HG02973 (cell line): ENCODE data around the gene OR6S1.
A peak's percentile ranks its signal among the peaks of the same experiment; 100 is the strongest.
"Not testable (repeated sequence)": the region's sequence is repeated elsewhere in the genome, so short reads cannot be mapped to it uniquely, and the experiment has no call there.

Experiments used
- ATAC-seq: cut with Tn5 transposase; IDR thresholded peaks from one replicate; pipeline ENCODE4 v1.9.1; 2021; ENCODE audit warnings: moderate library complexity; ENCODE audit not compliant: unreplicated experiment

Gene OR6S1

DNA sequence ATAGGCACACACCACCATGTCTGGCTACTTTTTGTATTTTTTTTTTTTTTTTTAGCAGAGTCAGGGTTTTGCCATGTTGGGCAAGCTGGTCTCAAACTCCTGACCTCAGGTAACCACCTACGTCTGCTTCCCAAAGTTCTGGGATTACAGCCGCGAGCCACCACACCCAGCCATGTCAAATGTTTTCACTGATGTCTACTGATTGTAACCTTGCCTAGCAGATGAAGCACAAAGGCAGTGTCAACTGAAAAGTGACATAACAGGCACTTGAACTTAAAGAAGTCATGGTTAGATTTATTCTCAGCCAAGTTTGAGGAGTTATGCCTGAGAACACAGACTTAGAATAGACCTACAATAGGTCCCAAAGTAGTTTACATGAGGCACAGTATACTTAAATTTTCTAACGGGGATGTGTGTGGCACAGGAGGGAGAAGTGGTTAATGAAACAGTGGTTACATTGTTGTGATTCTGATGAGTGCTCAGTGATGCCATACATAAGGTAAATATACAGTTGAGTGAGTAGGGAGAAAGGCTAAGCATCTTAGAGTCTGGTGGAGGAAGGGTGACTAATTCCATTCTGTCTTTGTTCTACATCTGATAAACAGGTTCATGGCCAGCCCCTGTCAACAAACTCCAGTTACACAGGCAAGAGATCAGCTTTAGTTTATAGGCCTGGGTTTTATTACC is 30.2 kb upstream of the OR6S1 start:
- ATAC-seq = no peak

DNA sequence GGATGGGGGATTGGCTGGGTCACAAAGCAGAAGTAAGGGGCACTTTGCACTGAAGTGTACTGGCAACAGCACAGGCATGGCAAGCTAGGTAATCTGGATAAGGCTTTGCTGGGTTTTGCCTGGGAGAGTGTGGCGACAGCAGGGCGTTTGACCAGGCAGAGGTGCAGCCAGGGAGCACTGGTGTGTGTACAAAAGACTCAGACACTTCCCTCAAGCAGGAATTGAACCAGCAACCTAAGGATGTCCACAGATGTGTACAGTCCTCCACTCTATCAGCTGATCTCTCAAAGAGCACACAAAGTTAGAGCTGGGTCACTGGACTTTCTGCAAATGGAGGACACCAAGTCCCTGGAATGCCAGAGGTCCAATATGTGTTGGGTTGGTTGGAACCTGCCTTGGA is 27.5 kb upstream of the OR6S1 start:
- no peak for ATAC-seq

DNA sequence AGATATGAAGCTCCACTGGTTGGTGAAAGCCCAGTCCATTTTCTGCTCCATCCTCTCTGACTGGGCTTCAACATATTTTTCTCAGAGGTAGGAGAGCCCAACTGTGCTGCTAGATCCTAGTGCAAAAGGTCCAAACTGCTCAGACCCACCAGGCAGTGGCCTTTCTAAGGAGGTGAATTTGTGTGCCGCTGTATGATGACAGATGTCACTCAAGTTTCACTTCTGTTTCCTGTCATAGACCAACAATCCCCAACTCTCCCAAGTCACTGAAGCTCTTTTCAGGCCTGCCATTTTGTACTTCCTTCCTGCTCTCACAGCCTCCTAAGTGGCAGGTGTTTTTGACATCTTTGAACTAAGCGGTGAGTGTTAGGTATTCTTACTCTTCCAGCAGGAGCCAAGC is 26.5 kb upstream of the OR6S1 start:
- peak; percentile 69 for ATAC-seq

DNA sequence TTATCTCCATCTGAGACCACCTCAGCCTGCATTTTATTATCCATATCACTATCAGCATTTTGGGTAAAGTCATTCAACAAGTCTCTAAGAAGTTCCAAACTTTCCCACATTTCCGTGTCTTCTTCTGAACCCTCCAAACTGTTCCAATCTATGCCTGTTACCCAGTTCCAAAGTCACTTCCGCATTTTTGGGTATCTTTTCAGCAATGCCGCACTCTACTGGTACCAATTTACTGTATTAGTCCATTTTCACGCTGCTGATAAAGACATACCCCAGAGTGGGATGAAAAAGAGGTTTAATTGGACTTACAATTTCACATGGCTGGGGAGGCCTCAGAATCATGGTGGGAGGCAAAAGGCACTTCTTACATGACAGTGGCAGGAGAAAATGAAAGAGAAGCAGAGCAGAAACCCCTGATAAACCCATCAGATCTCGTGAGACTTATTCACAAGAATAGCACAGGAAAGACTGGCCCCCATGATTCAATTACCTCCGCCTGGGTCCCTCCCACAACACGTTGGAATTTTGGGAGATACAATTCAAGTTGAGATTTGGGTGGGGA is 25.0 kb upstream of the OR6S1 start:
- ATAC-seq = not testable (repeated sequence)

DNA sequence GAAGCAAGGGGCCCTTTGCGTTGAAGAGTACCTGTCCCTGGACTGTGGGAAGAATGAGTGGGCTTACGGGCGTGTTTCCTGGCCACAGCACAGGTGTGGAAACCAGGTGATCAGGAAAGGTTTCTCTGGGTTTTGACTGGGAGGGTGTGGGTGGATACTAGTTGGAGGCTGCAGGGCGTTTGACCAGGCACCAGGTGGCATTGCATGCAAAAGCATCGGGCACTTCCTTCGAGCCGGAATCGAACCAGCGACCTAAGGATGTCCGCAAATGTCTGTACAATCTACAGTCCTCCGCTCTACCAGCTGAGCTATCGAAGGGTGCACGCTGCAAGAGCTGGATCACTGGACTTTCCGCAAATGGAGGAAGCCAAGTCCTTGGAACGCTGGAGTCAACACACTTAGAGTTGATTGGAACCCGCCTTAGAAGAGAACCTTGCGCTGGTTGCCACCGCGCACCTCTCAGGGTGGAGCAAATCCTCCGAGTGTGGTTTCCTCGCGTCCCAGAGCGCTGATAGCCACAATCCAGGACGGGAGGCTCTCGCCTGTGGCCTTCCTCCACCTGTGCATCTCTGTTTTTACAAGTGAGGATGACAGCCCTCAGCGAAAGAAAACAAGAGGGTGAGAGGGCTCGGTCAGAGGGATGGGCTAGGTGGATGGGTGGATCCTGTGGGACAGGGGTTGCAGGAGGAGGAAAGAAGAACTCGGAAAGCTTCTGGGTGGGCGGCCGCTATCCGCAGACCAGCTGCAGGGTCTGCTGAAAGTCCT is 21.7 kb upstream of the OR6S1 start:
- ATAC-seq = peak; percentile 60

DNA sequence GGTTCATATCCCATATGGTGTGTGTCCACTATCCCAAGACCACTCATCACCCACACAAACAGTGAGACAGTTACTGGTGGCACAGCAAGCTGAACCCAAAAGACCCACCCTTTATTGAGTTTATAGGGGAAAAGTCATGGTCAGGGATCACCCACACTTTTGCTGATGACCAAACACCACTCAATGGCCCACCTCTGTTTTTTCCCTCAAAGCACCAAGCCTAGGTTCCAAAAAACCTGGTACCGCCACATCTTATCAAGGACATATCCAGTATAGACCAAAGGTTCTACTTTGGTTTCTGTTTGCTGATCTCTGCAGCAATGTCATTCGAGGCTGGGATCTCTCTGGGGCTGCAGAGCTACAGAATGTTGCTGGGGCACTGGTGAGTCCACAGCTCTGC is 19.7 kb upstream of the OR6S1 start:
- ATAC-seq = no peak

DNA sequence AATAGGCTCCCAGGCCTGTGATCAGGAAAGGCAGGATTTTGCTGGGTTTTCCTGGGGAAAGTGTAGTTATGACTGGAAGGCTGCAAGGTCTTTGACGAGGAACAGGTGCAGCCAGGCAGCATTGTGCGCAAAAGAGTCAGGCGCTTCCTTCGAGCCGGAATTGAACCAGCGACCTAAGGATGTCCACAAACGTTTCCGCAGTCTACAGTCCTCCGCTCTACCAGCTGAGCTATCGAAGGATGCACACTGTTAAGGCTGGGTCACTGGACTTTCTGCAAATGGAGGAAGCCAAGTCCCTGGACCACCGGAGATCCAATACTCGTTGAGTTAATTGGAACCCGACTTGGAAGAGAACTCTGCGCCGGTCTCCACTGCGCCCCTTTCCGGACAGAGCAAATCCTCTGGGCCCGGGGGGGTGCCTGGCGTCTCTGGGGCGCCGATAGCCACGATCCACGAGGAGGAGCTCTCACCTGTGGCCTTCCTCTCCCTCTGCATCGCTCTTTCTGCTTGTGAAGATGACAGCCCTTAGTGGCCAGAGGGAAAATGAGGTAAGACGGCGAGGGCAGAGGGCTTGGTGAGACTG is 18.4 kb upstream of the OR6S1 start:
- no peak for ATAC-seq

DNA sequence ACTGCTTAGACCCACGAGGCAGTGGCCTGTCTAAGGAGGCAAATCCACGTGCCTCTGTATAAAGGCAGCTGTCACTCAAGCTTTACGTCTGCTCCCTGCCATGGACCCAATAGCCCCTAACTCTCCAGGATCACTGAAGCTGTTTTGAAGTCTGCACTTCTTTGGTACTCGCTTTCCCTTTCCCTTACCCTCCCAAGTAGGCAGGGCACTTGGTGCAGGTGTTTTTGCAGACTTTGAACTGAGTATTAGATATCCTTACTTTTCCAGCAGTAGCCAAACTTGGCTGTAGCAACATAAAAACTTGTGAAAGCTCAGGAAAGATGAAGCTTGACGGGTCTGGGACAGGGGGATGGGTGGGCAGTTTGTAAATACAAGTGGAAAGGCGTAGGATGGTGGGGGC is 17.8 kb upstream of the OR6S1 start:
- ATAC-seq = no peak

DNA sequence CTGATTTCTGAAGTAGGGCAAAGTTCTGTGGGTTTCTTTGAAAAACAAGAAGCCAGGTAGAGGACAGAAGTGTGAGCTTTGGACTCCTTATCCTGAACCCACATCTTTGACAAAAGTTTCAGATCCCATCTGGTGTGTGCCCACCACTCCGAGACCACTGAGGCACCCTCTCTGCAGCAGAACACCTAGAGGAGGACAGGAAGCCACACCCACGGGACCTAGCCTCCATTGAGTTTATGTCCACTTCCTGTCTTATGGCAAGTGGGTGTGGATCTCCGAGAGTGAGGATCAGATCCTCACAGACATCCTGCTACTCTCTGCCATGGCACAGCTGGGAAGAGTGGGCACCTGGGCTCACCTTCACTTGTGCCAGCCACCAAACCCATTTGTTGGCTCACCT is 16.8 kb upstream of the OR6S1 start:
- ATAC-seq = no peak

DNA sequence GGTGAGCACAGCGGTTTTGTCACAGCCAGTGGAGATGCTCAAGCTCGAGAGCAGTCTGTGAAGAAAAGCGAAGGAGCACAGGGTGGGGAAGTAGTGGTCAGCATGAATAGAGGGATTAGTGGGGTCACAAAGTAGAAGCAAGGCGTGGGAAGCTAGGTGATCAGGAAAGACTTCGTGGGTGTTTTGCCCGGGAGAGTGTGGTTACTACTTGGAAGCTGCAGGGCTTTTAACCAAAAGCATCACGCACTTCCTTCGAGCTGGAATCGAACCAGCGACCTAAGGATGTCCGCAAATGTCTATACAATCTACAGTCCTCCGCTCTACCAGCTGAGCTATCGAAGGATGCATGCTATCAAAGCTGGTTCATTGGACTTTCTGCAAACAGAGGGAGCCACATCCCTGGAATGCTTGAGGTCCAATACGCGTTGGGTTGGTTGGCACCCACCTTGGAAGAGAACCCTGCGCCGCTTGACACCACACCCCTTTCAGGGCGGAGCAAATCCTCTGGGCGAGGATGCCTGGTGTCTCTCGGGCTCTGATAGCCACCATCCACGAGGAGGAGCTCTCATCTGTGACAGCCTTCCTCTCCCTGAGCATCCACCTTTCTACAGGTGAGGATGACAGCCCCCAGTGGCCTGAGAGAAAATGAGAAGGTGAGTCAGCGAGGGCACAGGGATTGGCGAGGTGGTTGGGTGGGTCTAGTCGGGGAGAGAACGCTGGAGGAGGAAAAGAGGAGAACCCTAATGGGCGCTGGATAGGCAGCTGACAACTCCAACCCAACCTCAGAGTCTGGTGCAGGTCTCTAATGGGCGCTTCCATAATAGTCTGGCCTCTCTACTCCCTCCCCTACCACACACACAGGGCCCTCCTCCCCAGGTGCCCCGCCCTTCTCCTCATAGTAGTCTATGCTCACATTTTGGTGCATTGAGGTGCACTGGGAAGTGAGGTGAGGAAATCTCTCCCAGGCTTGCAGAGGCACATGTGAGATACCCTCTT is 16.0 kb upstream of the OR6S1 start:
- no peak for ATAC-seq

DNA sequence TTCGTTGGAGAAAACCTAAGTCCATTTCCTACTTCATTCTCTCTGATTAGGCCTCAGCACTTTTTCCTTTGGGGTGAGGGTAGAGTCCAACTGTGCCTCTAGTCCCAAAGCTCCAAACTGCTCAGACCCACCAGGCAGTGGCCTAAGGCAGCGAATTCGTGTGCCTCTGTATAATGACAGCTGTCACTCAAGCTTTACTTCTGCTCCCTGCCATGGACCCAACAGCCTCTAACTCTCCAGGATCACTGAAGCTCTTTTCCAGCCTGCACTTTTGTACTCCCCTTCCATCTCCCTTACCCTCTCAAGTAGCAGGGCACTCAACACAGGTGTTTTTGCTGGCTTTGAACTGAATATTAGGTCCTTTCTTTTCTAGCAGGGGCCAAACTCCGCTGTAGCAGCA is 14.8 kb upstream of the OR6S1 start:
- ATAC-seq = no peak

DNA sequence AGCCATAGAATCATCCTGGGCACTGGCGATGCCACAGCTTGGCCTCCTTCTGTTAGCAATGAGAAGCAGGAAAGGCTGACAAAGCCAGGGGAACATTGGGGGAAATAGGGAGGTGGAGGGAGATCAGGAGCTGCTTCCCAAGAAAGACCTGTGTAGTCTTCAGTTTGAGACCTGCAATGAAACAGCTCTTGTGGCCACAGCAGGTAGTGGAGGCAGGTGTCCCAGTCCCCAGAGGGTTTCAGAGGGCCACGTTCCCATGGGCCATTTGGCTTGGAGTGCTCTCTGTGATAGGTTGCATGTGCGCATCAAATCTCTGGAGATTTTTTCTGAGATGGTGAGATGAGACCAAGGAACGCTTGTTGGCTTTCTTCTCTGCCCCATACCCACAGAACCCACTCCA is 14.4 kb upstream of the OR6S1 start:
- ATAC-seq = no peak

DNA sequence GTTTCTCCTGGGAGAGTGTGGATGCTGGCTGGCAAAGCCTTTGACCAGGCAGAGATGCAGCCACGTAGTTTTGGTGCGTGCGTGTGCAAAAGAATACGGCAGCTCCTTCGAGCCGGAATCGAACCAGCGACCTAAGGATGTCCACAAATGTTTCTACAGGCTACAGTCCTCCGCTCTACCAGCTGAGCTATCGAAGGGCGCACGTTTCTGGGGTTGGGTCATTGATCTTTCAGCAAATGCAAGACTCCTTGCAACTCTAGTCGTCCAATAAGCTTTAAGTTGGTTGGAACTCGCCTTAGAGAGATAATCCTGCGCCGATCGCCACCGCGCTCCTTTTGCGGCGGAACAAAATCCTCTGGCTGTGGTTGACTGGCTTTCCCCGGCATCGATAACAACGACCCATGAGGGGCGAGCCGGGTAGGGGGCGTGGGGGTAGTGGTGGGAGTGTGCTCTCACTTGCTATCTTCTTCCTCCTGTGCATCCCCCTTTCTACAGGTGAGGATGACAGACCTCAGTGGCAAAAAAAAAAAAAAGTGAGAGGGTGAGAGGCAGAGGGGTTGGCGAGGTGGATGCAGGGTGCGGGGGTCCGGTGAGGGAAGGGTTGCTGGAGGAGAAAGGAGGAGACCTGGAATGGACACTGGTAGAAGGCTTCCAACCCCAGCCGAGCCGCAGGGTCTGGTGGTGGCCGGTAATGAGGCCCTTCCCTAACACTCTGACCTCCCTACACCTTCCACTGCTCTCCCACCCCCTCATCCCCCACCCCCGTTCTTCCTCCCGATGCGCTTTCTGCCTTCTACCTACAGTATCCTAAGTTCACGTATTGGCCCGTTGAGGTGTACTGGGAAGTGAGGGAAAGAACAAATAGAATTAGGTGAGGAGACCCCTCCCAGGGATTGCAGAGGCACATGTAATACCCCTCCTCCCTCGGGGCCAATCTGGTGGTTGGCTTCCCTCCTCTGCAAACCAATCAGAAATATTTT is 11.8 kb upstream of the OR6S1 start:
- no peak for ATAC-seq

DNA sequence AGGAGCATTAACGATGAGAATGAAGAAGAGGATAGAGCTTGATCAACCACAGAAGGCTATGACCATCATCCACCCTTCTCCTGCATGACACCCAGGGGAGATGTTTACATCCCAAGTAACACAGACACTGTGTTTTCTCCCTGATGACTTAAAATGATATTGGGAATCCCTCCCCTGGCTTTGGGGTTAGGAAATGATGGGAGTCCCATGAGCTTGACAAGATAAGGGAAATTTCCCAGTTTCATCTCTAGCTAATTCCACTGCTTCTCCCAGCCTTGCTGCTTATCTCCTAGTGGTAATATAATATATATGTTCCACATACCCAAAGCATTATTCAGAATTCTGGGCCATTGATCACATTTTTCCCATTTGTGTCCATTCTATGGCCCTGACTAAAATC is 4.0 kb upstream of the OR6S1 start:
- no peak for ATAC-seq

DNA sequence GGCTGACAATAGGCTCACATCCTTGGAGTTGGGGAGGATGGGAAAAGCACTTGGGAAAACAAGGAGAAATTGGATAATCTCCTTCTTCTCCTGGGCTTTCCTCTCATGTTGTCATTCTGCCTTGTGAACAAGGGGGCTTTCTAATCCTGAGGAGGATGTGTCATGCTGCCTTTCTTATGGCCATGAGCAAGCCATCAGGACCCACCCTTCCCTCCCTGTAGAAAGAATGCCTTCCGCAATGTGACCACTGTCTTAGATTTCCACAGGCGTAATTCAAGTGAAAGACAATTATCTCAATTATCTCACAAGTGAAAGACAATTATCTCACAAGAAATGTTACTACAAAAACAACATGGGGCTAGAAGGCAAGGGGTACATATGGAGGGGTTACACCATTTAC is 3.0 kb upstream of the OR6S1 start:
- no peak for ATAC-seq

DNA sequence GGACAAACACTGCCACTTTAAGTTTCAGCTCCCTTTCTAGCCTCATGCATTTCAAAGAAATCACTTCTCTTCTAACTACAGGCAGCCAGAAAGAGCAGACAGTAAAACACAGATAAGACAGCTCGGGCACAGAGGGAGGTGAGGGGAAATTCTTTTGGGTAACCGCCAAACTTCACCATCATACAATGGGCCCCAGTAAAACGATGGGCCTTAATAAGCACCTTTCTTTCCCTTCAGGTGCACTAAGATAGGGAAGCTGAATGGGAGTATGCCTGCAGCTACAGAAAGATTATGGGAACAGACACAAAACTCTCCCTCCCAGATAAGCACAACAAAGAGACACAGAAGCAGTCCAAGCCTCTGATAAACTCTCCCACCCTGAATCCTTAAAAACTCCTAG is 1.3 kb upstream of the OR6S1 start:
- ATAC-seq = not testable (repeated sequence)

DNA sequence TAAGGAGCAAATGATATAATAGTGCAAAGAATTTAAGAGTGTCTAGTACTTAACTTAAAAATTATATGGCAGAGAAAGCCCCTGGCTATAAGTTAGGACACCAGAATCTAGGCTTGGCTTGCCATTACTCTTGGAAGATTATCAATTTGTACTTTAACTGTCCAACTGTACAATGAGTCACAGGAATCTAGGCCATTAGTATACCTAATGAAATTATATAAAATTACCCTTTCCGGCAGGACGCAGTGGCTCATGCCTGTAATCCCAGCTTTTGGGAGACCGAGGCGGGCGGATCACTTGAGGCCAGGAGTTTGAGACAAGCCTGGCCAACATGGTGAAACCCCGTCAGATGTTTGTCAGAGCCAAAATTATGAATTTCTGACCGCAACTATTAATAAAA is 691 bp upstream of the OR6S1 start:
- ATAC-seq = no peak

DNA sequence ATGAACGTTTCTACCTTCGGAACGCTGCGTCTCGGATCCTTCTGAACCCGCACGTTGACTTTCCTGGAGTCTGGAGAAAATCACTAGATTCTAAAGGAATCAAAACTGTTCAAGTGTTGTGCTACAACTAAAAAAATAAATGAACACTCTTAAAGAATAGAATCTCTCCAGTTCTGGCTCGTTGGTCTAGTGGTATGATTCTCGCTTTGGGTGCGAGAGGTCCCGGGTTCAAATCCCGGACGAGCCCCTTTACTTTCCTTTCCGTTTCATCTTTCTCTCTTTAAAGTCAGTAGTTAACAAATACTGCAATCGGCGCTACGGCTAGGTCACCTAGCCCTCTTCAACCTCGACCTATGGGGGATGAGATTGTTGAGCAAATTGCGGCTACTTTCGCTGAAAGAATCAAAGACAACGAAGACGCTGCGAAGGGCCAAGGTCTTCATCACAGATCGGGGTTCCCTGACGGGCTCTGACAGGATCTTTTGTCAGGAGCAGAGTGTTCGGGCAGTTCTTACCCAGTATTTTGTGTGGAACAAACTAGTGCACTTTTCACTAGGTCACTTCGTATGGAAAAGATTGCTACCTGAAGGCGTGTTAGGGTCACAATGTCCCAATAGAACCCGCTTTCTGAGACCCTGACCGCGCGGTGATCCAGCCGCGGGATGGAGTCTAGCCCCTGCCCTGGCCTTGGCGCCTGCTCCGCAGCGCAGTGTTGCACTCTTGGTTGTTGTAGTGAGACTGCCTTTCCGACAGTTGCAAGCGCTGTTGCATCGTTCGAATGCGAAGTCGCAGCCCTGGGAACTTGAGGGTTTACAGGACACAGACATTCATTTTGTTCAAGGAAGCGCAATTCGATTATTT is 8.4 kb downstream of the OR6S1 start:
- peak; percentile 45 for ATAC-seq

DNA sequence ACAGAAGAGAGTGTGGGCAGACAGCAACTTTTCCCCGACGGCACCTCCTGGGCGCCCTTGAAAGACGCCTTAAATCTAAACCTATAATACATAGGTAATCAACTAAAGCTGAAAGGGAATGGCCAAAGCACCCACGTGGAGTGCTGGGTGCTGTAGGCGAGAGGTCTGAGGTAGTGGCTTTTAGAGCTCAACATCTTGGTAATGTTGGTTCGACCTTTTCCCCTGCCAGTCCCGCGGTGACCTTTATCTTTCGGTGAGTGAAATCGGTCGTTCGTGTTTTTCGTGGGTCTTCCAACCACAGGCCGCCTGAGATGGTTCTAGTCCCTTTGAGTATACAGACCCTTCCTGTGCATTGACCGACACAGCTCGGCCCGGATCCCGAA is 9.1 kb downstream of the OR6S1 start:
- ATAC-seq = no peak
